ENCODE results near the gene EYS. TPM values are rescaled to one million over a fixed set of nuclear protein-coding genes. Genes with fewer than 3 reads are reported as not detected.

Gene EYS
- total RNA-seq, 1 experiment from 2014 or later = not detected

DNA sequence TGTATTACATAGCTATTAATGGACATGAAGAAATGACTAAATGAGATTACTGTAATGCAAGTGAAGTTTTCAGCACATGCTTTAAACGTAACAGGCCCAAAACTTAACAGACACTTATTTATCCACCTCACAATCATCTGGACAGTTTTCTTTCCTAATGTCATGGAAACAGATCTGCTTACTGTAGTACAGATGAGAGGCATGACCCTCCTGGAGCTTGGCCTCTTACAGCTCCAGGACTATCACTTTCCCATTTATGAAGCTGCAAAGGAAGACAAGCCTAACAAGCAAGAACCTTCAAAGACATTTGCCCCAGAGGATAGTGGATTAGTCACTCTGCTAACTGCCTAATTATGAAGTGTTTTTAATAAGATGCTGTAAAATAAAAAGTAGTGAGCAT is 1652.2 kb downstream of the EYS start:
- Mint-ChIP-seq H3K36me3 (ENCODE audit: insufficient read depth in 1 of 3, low read depth in 3 of 3) (no peaks in the 10 kb centered on the region), H3K9me3 (no peaks in the 10 kb centered on the region), H3K4me3 (no peak overlapping the region), H3K27me3 (ENCODE audit: low read depth) (no peaks in the 10 kb centered on the region), H3K4me1 (no peaks in the 10 kb centered on the region), H3K27ac (no peak overlapping the region)
- Histone ChIP-seq H2BK12ac (ENCODE audit: insufficient read length, low read depth, low read length) (no peak overlapping the region), H3K9ac (ENCODE audit: extremely low read depth, insufficient read length, low read length) (no peak overlapping the region), H3K14ac (ENCODE audit: insufficient read depth, low read length) (no peak overlapping the region), H2BK20ac (ENCODE audit: low read depth, low read length, poor library complexity, severe bottlenecking) (no peak overlapping the region), H3K23ac (ENCODE audit: insufficient read length, low read depth, low read length) (no peak overlapping the region), H3K79me1 (ENCODE audit: insufficient read depth, low read depth, low read length, poor library complexity, severe bottlenecking) (no peaks in the 10 kb centered on the region), H3K56ac (ENCODE audit: insufficient read length, low read depth, low read length) (no peak overlapping the region), H4K91ac (ENCODE audit: insufficient read length, low read depth, low read length) (no peak overlapping the region), H2BK15ac (ENCODE audit: low read depth, low read length) (no peak overlapping the region), H3K4me2 (ENCODE audit: insufficient read depth, insufficient read length, low read length) (no peak overlapping the region), H4K20me1 (ENCODE audit: control insufficient read depth, insufficient read depth, insufficient read length) (no peaks in the 10 kb centered on the region), H2AFZ (ENCODE audit: low read length) (no peak overlapping the region), H2BK120ac (ENCODE audit: low read depth, low read length, poor library complexity, severe bottlenecking) (no peak overlapping the region), H3T11ph (ENCODE audit: low read length) (no peak overlapping the region), H3K23me2 (ENCODE audit: insufficient read length, low read depth, low read length, poor library complexity, severe bottlenecking) (no peaks in the 10 kb centered on the region), H3K18ac (ENCODE audit: insufficient read length, low read depth, low read length) (no peak overlapping the region), H2AK5ac (ENCODE audit: insufficient read length, low read length) (no peak overlapping the region), H3K4me1 (ENCODE audit: insufficient read depth, low read length) (no peaks in the 10 kb centered on the region), H3K27me3 (ENCODE audit: insufficient read depth, low read length) (no peaks in the 10 kb centered on the region), H4K5ac (ENCODE audit: insufficient read length, low read depth, low read length) (no peak overlapping the region), H4K8ac (replicated peaks; ENCODE audit: insufficient read length, low read depth, low read length) (no peak overlapping the region), H3K9me3 (ENCODE audit: control insufficient read depth, low read depth, low read length) (no peaks in the 10 kb centered on the region), H3K27ac (ENCODE audit: insufficient read length, low read depth, low read length) (no peak overlapping the region), H3K79me2 (ENCODE audit: insufficient read depth, low read length) (no peaks in the 10 kb centered on the region), H3K4ac (ENCODE audit: low read depth, low read length) (no peak overlapping the region), H2BK5ac (ENCODE audit: insufficient read length, low read length) (no peak overlapping the region)
- no CpG with 5 or more reads among the region's 1 CpG for WGBS (ENCODE audit: extremely low coverage, insufficient read length, low lambda C conversion rate)
- TF ChIP-seq, protein P1, sequence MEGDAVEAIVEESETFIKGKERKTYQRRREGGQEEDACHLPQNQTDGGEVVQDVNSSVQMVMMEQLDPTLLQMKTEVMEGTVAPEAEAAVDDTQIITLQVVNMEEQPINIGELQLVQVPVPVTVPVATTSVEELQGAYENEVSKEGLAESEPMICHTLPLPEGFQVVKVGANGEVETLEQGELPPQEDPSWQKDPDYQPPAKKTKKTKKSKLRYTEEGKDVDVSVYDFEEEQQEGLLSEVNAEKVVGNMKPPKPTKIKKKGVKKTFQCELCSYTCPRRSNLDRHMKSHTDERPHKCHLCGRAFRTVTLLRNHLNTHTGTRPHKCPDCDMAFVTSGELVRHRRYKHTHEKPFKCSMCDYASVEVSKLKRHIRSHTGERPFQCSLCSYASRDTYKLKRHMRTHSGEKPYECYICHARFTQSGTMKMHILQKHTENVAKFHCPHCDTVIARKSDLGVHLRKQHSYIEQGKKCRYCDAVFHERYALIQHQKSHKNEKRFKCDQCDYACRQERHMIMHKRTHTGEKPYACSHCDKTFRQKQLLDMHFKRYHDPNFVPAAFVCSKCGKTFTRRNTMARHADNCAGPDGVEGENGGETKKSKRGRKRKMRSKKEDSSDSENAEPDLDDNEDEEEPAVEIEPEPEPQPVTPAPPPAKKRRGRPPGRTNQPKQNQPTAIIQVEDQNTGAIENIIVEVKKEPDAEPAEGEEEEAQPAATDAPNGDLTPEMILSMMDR (conservative IDR thresholded peaks at IDR 0.05) = no peak
- no peak for DNase-seq
